Kidney epithelial cell (primary cell): ENCODE data around the gene FOXJ1. TPM values are rescaled to one million over a fixed set of nuclear protein-coding genes. Genes with fewer than 3 reads are reported as not detected.

Source experiments
- DNase-seq: peaks from one replicate; pipeline ENCODE4 v3.0.0-alpha.2; 2010; ENCODE audit warnings: low read depth
- H3K27me3 ChIP-seq: 2 replicates; pipeline ENCODE4 v1.6.0; 2011; ENCODE audit warnings: low read length; ENCODE audit not compliant: control insufficient read depth, insufficient read depth
- H3K36me3 ChIP-seq: 2 replicates; pipeline ENCODE4 v1.5.1; 2011; ENCODE audit warnings: low read length; ENCODE audit not compliant: control insufficient read depth, insufficient read depth
- H3K4me3 ChIP-seq: 2 replicates; pipeline ENCODE4 v1.5.1; 2011; ENCODE audit warnings: low read depth, mild to moderate bottlenecking, control low read depth, low read length
- total RNA-seq: library from RNA; depleted of rRNA; stranded (reverse); fragments of >200 nt; gene quantifications from 2 replicates; pipeline ENCODE4 v1.2.3, GENCODE V29; 2015
- TF ChIP-seq, protein P1 (sequence below): IDR thresholded peaks from 2 replicates; pipeline ENCODE4 v1.5.1; 2011; ENCODE audit warnings: mild to moderate bottlenecking, moderate library complexity, low read length, control low read depth, inconsistent platforms; ENCODE audit not compliant: insufficient read depth, poor library complexity, severe bottlenecking

The FOXJ1 gene
- total RNA-seq, 1 donor from 2014 or later, result 3.0 TPM

DNA sequence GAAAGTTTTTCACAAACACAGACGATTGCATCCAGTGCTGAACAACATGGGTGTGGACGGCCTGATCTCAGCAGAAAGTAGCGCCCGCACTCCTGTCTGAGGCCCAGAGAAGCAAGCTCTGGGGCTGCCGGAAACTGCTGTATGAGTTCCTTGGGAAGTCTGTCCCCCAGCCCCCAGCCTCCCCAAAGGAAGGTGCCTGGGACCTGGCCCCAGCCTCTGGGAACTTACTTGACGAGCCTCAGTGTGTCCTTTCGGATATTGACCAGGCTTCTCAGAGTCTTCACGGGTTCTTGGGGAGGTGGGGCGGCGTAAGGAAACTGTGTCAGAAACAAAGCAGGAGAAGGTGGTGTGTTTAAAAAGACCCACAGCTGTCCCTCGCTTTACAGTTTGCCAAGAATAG, 32.4 kb upstream of the FOXJ1 start:
- DNase-seq, result no peak
- H3K27me3 ChIP-seq, result no peaks in the 10 kb centered on the region
- H3K36me3 ChIP-seq, result no peaks in the 10 kb centered on the region
- TF ChIP-seq, protein P1, sequence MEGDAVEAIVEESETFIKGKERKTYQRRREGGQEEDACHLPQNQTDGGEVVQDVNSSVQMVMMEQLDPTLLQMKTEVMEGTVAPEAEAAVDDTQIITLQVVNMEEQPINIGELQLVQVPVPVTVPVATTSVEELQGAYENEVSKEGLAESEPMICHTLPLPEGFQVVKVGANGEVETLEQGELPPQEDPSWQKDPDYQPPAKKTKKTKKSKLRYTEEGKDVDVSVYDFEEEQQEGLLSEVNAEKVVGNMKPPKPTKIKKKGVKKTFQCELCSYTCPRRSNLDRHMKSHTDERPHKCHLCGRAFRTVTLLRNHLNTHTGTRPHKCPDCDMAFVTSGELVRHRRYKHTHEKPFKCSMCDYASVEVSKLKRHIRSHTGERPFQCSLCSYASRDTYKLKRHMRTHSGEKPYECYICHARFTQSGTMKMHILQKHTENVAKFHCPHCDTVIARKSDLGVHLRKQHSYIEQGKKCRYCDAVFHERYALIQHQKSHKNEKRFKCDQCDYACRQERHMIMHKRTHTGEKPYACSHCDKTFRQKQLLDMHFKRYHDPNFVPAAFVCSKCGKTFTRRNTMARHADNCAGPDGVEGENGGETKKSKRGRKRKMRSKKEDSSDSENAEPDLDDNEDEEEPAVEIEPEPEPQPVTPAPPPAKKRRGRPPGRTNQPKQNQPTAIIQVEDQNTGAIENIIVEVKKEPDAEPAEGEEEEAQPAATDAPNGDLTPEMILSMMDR, result no peak
- H3K4me3 ChIP-seq, result no peak overlapping the region

DNA sequence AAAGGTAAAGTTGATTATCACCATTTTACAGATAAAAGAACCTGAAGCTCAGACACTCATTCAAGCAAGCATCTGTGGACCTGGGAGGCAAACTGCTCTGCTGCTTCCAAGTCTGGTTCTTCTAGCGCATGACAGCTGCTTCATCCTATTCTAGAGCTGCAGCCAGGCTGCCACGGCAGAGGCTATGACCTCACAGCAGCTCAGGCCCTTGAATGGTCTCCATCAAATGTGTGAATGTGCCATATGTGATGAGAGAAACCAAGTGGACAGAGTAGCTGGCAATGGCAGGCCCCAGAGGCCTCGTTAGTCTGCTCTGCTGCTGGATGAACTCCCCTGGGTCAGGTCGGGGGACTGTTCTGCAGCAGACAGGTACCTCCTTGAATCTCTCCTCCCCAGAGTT, 30.7 kb upstream of the FOXJ1 start:
- no peak for DNase-seq
- TF ChIP-seq, protein P1, result no peak

DNA sequence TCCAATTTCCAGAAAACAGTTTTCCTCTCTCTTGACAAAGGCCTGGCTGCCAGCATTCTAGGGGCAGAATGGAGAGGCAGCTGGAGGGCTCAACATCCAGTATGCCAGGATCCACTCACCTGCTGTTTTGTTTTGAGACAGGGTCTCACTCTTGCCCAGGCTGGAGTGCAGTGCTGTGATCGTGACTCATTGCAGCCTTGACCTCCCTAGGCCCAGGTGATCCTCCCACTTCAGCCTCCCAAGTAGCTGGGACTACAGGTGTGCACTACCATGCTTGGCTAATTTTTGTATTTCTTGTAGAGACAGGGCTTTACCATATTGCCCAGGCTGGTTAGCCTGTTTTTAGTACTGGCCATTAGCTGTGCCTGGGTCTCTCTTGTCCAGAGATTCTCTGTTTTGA, 29.1 kb upstream of the FOXJ1 start:
- TF ChIP-seq, protein P1, result no peak
- Histone ChIP-seq H3K36me3 (no peaks in the 10 kb centered on the region), H3K27me3 (no peaks in the 10 kb centered on the region), H3K4me3 (no peak overlapping the region)
- no peak for DNase-seq

More for the DNA sequence above, 30.7 kb upstream of the FOXJ1 start:
- no peak overlapping the region for H3K4me3 ChIP-seq
- H3K36me3 ChIP-seq, result no peaks in the 10 kb centered on the region
- no peaks in the 10 kb centered on the region for H3K27me3 ChIP-seq

DNA sequence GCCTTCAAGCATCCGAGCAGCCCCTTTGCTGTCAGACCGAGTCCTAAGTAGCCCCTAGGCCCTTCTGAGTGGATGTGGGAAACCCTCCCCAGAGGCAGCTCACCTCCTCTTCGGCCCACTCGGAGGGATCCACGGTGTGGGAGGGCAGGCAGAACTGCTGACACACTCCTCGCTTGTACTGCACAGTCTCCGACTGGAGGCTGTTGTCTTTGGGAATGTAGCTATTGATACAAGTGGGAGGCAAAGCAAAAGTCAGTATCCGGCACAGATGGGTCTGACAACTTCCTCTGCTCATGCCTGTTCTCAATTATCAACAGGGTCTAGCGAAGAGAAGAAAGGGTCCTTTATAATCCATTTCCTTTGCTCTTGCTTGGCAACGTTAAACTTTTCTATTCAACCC, 25.9 kb upstream of the FOXJ1 start:
- Histone ChIP-seq H3K27me3 (no peaks in the 10 kb centered on the region), H3K4me3 (no peak overlapping the region), H3K36me3 (no peaks in the 10 kb centered on the region)
- no peak for DNase-seq
- TF ChIP-seq, protein P1, result no peak

DNA sequence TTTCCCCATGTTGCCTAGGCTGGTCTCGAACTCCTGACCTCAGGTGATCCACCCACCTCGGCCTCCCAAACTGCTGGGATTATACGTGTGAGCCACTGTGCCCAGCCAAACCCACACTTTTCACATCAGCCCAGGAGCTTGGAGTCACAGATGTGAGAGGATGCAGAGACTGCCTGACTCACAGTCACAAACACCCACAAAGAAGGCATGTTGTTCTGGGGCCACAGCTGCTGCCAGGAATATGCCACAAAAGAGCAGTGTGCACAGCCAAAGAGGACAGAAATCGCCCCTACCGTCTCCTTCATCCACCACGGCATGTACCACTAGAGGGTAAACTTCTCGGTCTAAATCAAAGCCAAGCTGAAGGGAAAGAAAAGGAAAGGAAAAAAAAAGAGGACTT, 25.1 kb upstream of the FOXJ1 start:
- no peaks in the 10 kb centered on the region for H3K27me3 ChIP-seq
- no peaks in the 10 kb centered on the region for H3K36me3 ChIP-seq
- TF ChIP-seq, protein P1, result no peak
- no peak overlapping the region for H3K4me3 ChIP-seq
- DNase-seq, result no peak

DNA sequence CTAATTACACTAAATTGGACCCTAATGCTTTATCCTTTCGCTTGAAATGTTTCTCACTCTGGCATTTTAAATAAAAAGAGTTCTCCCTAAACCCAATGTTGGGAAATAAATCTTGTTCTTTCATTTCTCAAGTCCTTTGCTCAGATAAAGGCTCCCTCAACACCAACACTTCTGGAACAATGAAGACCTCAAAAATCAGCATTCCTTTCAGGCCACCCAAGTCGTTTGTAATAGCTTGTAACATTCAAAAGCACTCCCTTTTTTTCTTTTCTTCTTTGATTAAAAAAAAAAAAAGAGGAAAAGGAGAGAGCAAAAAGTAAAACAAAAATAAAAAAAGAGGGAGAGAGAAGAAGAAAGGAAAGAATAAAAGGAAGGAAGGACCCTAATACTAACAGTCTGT, 23.3 kb upstream of the FOXJ1 start:
- Histone ChIP-seq H3K4me3 (no peak overlapping the region), H3K27me3 (no peaks in the 10 kb centered on the region), H3K36me3 (no peaks in the 10 kb centered on the region)
- TF ChIP-seq, protein P1, result no peak
- DNase-seq, result no peak
